HG03135 (cell line): ENCODE data around the gene MFAP3.
"Not testable (repeated sequence)": the region's sequence is repeated elsewhere in the genome, so short reads cannot be mapped to it uniquely, and the experiment has no call there.

Experiments
- ATAC-seq: cut with Tn5 transposase; IDR thresholded peaks from one replicate; pipeline ENCODE4 v1.9.1; 2021; ENCODE audit warnings: mild to moderate bottlenecking, moderate library complexity; ENCODE audit not compliant: unreplicated experiment

Gene MFAP3

DNA sequence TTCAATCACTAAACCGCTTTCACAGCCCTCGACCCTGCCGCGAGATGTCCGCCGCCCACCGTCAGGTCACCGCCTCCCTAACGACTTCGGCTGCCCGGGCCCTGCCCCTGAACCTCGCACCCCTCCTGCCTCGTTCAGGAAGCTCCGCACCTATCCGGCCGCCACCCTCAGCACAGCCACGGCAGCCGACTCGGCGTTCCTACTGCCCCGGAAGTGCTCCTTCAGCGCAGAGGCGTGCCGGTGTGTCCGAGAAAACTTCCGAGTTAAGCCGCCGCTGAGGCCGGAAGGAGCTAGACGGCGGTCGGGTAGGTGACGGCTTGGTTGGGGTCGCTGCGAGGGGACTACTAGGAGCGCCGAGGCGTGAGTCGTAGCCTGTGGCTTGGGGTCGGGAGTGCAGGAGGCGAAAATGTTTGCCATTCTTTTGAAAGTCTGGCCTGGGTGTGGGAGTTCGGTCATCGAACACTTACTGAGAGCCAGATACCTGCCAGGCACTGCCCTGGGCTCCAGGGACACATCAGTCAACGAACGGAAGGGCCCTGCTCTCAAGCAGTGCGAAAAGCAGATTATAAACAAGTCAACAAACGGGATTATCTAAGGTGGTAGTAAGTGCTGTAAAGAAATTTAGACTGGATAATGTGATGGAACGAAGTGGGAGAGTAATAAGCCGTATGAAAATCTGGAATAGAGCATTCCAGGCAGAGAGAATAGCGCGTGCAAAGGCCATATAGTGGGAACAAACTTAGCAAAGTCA, at the start of gene MFAP3, which contains the start of gene FAM114A2:
TSS of gene MFAP3 (plus strand) at position 261 of the 751 bp plus-strand sequence. CDS start 10,756 bp downstream, outside the sequence.
TSS of gene FAM114A2 (minus strand) at position 204 of the 751 bp plus-strand sequence. CDS start 3,957 bp downstream, outside the sequence.
- peak; percentile 98 for ATAC-seq

- ATAC-seq, result no peak
Measured at GRCh38 chr5:153991168-153991567, 47.6 kb upstream of the MFAP3 start.

- ATAC-seq, result no peak
Measured at GRCh38 chr5:153998010-153998409, 40.8 kb upstream of the MFAP3 start.

- ATAC-seq, result no peak
Measured at GRCh38 chr5:153998768-153999167, 40.0 kb upstream of the MFAP3 start.

GRCh38 chr5:153999995-154000394, 38.8 kb upstream of the MFAP3 start:
- ATAC-seq, result no peak

GRCh38 chr5:154000703-154001102, 38.1 kb upstream of the MFAP3 start:
- no peak for ATAC-seq

- no peak for ATAC-seq
Measured at GRCh38 chr5:154002093-154002492, 36.7 kb upstream of the MFAP3 start.

GRCh38 chr5:154002511-154003020, 36.2 kb upstream of the MFAP3 start:
- no peak for ATAC-seq

GRCh38 chr5:154005648-154006047, 33.1 kb upstream of the MFAP3 start:
- ATAC-seq, result no peak

DNA sequence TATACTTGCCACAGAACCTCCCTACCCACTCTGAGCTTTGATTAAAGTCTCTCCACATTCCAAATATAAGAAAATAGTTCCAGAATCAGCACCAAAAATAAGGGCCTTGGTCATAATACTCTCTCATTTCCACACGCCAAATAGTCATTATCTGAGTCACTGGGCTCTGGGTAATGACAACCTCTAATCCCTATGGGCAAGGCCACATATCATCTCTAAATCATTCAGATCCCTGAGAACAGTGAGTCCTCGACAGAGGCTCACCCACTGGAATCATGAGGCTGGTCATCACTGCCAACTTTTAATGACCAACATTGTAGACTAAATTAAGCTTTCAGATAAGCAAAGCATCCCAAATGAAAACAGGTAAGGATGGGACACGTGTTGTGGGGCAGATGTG, 28.1 kb upstream of the MFAP3 start:
- ATAC-seq, result no peak

DNA sequence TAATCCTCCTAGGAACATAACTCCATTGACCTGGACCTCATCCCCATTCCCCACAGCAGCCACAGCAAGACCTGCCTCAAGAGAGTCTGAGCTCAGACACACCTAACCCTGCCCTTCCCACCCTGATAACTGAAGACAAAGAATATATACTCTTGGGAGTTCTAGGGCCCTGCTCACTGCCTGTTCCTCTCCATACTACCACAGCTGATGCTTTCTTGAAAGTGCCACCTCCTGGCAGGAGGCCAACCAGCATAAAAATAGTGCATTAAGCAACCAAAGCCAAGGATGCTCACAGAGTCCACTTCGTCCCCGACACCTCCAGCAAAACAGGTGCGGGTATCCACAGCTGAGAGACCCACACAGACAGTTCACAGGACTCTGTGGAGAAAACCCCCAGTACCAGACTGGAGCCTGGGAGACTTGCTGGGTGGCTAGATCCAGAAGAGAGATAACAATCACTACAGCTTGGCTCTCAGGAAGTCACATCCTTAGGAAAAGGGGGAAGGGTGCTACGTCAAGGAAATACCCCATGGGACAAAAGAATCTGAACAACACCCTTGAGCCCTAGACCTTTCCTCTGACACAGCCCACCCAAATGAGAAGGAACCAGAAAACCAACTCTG, 23.6 kb upstream of the MFAP3 start:
- no peak for ATAC-seq

DNA sequence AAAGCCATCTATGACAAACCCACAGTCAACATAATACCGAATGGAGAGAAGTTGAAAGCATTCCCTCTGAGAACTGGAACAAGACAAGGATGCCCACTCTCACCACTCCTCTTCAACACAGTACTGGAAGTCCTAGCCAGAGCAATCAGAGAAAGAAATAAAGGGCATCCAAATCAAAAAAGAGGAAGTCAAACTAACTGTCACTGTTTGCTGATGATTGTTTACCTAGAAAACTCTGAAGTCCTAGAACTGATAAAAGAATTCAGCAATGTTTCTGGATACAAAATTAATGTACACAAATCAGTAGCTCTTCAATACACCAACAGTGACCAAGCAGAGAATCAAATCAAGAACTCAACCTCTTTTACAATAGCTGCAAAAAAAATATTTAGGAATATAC, 19.8 kb upstream of the MFAP3 start:
- not testable (repeated sequence) for ATAC-seq

GRCh38 chr5:154025951-154026350, 12.8 kb upstream of the MFAP3 start:
- no peak for ATAC-seq

DNA sequence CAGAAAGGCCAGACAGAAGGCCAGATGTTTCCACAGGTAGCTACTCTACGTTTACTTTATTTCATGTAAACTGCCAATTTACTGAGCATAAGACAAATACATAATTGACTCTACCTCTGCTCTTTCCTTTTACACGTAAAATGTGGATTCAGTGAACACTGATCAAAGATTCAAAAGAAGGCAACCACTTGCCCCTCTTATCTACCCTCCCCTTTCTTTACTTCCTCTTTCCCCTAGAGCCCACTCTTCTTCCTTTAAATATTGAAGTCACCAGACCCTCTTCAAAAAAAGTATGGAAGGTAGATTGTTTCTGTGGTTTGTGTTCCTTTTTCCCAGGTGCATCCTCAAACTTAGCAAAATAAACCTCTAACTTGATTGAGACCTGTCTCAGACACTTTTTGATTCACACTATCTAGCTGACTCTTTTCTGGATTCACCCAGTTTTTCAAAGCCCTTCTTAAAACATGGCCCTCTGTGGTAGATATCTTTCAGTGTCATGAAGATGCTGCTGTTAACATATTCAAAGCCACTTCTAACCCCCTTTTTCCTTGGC, 6.8 kb upstream of the MFAP3 start:
- ATAC-seq, result no peak

DNA sequence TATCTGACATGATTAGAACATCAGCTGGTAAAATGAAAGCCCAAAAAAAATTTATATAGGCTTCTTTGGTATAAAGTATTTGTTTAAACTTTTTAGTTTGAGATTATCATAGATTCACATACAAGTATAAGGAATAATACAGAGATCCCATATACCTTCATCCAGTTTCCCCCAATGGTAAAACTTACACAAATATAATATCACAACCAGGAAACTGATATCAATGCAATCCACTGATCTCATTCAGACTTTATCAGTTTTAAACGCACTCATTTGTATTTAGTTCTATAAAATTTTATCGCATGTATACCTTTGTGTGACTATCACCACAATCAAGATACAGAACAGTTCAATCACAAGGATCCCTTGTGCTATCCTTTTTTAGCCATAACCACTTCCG, 3.8 kb upstream of the MFAP3 start:
- ATAC-seq, result no peak

DNA sequence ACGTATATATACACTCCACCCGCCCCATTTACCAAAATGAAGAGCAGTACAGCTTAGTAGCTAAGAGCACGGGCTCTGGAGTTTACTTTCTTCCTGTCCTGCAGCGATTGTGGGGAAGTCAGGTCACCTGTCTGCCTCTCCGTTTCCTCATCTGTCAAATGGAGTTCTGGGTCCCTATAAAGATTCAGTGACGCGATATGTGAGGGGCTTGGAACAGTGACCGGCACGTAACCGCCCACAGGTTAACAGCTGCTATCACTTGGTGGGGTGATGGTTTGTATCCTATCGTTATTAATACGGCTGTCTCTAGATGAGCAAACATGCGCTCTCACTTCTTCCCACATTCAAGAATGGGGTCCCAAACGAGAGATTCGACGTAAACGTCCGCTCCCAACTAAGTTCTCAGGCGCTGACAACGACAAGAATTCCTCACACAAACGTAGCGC, 483 bp upstream of the MFAP3 start:
- ATAC-seq, result peak; percentile 52

GRCh38 chr5:154039458-154039829, 677 bp downstream of the MFAP3 start:
- no peak for ATAC-seq

DNA sequence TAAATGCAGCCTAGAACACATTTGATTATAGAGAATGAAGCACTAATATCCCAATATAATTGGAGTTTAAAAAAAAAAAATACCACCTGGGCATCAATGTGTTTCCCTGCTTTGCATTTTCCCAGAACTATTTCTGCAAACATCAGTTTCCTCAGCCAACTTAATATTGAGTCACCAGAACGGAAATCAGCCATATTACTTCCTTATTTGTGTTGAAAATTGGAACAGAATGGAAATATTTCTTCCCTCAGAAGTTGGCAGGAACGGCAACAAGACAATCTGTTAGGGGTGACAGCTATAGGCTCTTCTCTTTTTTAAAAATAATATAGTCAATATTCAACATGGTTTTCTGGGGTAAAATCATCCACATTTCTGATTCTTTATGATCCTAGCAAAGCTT, 4.0 kb downstream of the MFAP3 start:
- ATAC-seq, result no peak

GRCh38 chr5:154044099-154044498, 5.3 kb downstream of the MFAP3 start:
- no peak for ATAC-seq

- ATAC-seq, result no peak
Measured at GRCh38 chr5:154044581-154044980, 5.8 kb downstream of the MFAP3 start.

- no peak for ATAC-seq
Measured at GRCh38 chr5:154046486-154046885, 7.7 kb downstream of the MFAP3 start.

DNA sequence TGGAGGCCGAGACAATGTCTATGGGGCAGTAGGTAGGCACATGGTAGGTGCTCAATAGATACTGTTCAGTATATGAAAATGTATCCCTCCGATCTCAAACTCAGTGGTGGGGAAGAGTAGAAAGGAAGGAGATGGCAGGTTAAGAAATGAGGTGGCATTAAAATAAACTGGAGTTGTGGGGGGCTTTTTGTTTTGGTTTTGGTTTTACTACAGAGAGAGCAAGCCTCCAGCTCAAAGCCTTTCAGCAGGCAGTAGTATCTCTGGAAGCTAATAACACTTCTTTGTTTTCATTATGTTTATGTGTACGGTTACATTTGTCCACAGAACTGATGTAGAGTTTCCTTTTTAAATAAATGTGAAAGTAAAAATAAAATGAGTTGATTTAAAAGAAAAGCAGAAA, 8.6 kb downstream of the MFAP3 start:
- no peak for ATAC-seq
